Activated T-cell treated with anti-CD3 and anti-CD28 coated beads for 1 hour (primary cell): ENCODE data around the gene ELL2.
"Not testable (repeated sequence)": the region's sequence is repeated elsewhere in the genome, so short reads cannot be mapped to it uniquely, and the experiment has no call there.

Experiments used
- DNase-seq: peaks from one replicate; pipeline ENCODE4 v3.0.0-alpha.2; 2020; ENCODE audit warnings: low read depth

Gene ELL2

GRCh38 chr5:95859661-95860060, 102.0 kb downstream of the ELL2 start:
- no peak for DNase-seq

GRCh38 chr5:95858661-95859595, 102.7 kb downstream of the ELL2 start:
- DNase-seq = peak; percentile 91

GRCh38 chr5:95858023-95858461, 103.6 kb downstream of the ELL2 start:
- DNase-seq = no peak

GRCh38 chr5:95857185-95857945, 104.3 kb downstream of the ELL2 start:
- DNase-seq = no peak

GRCh38 chr5:95856501-95856981, 105.1 kb downstream of the ELL2 start:
- no peak for DNase-seq

- no peak for DNase-seq
These were observed 108.2 kb downstream of the ELL2 start for GRCh38 chr5:95853490-95853889.

- DNase-seq = no peak
These were observed 109.1 kb downstream of the ELL2 start for GRCh38 chr5:95852567-95852966.

- DNase-seq = not testable (repeated sequence)
These were observed 110.5 kb downstream of the ELL2 start for GRCh38 chr5:95851141-95851540.

- DNase-seq = no peak
These were observed 111.2 kb downstream of the ELL2 start for GRCh38 chr5:95850391-95850894.

GRCh38 chr5:95848701-95849100, 113.0 kb downstream of the ELL2 start:
- no peak for DNase-seq

- no peak for DNase-seq
These were observed 114.4 kb downstream of the ELL2 start for GRCh38 chr5:95847261-95847592.

- DNase-seq = peak; percentile 57
These were observed 114.9 kb downstream of the ELL2 start for GRCh38 chr5:95846554-95847260.

- DNase-seq = no peak
These were observed 116.3 kb downstream of the ELL2 start for GRCh38 chr5:95845391-95845790.

GRCh38 chr5:95843733-95844223, 117.9 kb downstream of the ELL2 start:
- DNase-seq = no peak

- peak; percentile 49 for DNase-seq
These were observed 118.7 kb downstream of the ELL2 start for GRCh38 chr5:95842854-95843544.

- DNase-seq = no peak
These were observed 119.5 kb downstream of the ELL2 start for GRCh38 chr5:95841914-95842812.

- no peak for DNase-seq
These were observed 120.5 kb downstream of the ELL2 start for GRCh38 chr5:95840956-95841705.

- no peak for DNase-seq
These were observed 122.0 kb downstream of the ELL2 start for GRCh38 chr5:95839658-95840057.

- DNase-seq = no peak
These were observed 123.1 kb downstream of the ELL2 start for GRCh38 chr5:95838556-95838955.
